Mesenchymal stem cell (in vitro differentiated cells and primary cell): ENCODE data around the gene SLIT3.

ENCODE experiments used
- DNase-seq: peaks from one replicate; pipeline ENCODE4 v3.0.0-alpha.2; 2013
- H2AFZ ChIP-seq: one replicate; pipeline ENCODE4 v1.6.1; 2013; ENCODE audit warnings: low read depth, mild to moderate bottlenecking, control low read depth, inconsistent platforms, low read length, moderate library complexity
- H2AK5ac ChIP-seq: 2 replicates; pipeline ENCODE4 v1.6.1; 2013; ENCODE audit warnings: low read length, moderate library complexity, mild to moderate bottlenecking, inconsistent platforms; ENCODE audit not compliant: severe bottlenecking
- H2BK120ac ChIP-seq: one replicate; pipeline ENCODE4 v1.6.1; 2013; ENCODE audit warnings: low read depth, mild to moderate bottlenecking, inconsistent platforms, low read length, moderate library complexity
- H2BK12ac ChIP-seq, 2 experiments: one replicate each; pipeline ENCODE4 v1.6.1; 2013; ENCODE audit warnings: inconsistent platforms in 2 of 2, low read length in 2 of 2, mild to moderate bottlenecking in 2 of 2, moderate library complexity in 2 of 2, control low read depth in 1 of 2
- H2BK15ac ChIP-seq: one replicate; pipeline ENCODE4 v1.6.1; 2013; ENCODE audit warnings: mild to moderate bottlenecking, low read depth, inconsistent platforms; ENCODE audit not compliant: poor library complexity, severe bottlenecking
- H2BK5ac ChIP-seq: 2 replicates; pipeline ENCODE4 v1.6.1; 2013; ENCODE audit warnings: low read depth, mild to moderate bottlenecking, low read length, control low read depth, inconsistent platforms; ENCODE audit not compliant: poor library complexity, severe bottlenecking
- H3K14ac ChIP-seq, 2 experiments: one replicate each; pipeline ENCODE4 v1.6.1; 2013; ENCODE audit warnings: inconsistent platforms in 2 of 2, low read length in 2 of 2, control low read depth in 1 of 2, mild to moderate bottlenecking in 1 of 2, moderate library complexity in 1 of 2
- H3K18ac ChIP-seq, 2 experiments: one replicate each; pipeline ENCODE4 v1.6.1; 2013; ENCODE audit warnings: inconsistent platforms in 2 of 2, low read length in 2 of 2, control low read depth in 1 of 2, low read depth in 1 of 2, mild to moderate bottlenecking in 1 of 2
- H3K23ac ChIP-seq, 2 experiments: one replicate each; pipeline ENCODE4 v1.6.1; 2013; ENCODE audit warnings: inconsistent platforms in 2 of 2, low read length in 2 of 2, mild to moderate bottlenecking in 2 of 2, moderate library complexity in 2 of 2, control low read depth in 1 of 2
- H3K27ac ChIP-seq: 2 replicates; pipeline ENCODE4 v1.5.1; 2013; ENCODE audit warnings: mild to moderate bottlenecking, moderate library complexity, low read length, control low read depth, inconsistent platforms; ENCODE audit not compliant: poor library complexity, severe bottlenecking
- H3K27me3 ChIP-seq, 2 experiments: 2 replicates each; pipeline versions ENCODE4 v1.6.1 to v1.7.0; 2013; ENCODE audit warnings: low read length in 2 of 2, mild to moderate bottlenecking in 2 of 2, moderate library complexity in 2 of 2, control low read depth in 1 of 2, inconsistent platforms in 1 of 2; ENCODE audit not compliant: control insufficient read depth in 1 of 2, insufficient read depth in 1 of 2
- H3K36me3 ChIP-seq, 2 experiments: 2 replicates each; pipeline versions ENCODE4 v1.6.1 to v1.7.0; 2013; ENCODE audit warnings: low read length in 2 of 2, control low read depth in 1 of 2, inconsistent platforms in 1 of 2, low read depth in 1 of 2, mild to moderate bottlenecking in 1 of 2; ENCODE audit not compliant: insufficient read depth in 2 of 2, control insufficient read depth in 1 of 2
- H3K4ac ChIP-seq, 2 experiments: one replicate each; pipeline ENCODE4 v1.6.1; 2013; ENCODE audit warnings: inconsistent platforms in 2 of 2, low read length in 2 of 2, mild to moderate bottlenecking in 2 of 2, moderate library complexity in 2 of 2, control low read depth in 1 of 2, low read depth in 1 of 2
- H3K4me1 ChIP-seq: 2 replicates; pipeline ENCODE4 v1.6.1; 2013; ENCODE audit warnings: low read depth, low read length, control low read depth; ENCODE audit not compliant: control insufficient read depth, insufficient read depth
- H3K4me2 ChIP-seq: 2 replicates; pipeline ENCODE4 v1.6.1; 2013; ENCODE audit warnings: low read length, mild to moderate bottlenecking, inconsistent platforms; ENCODE audit not compliant: poor library complexity, severe bottlenecking
- H3K4me3 ChIP-seq, 2 experiments: 2 replicates each; pipeline versions ENCODE4 v1.5.1 to v1.7.0; 2013; ENCODE audit warnings: low read length in 2 of 2, mild to moderate bottlenecking in 2 of 2, control low read depth in 1 of 2, low read depth in 1 of 2; ENCODE audit not compliant: insufficient read depth in 1 of 2
- H3K79me1 ChIP-seq: replicated peaks from 2 replicates; pipeline ENCODE4 v1.6.1; 2013; ENCODE audit warnings: mild to moderate bottlenecking, control low read depth, low read length, inconsistent platforms; ENCODE audit not compliant: poor library complexity, severe bottlenecking
- H3K9ac ChIP-seq: 2 replicates; pipeline ENCODE4 v1.7.0; 2013; ENCODE audit warnings: mild to moderate bottlenecking, low read length, moderate library complexity
- H3K9me3 ChIP-seq: 2 replicates; pipeline ENCODE4 v1.7.0; 2013; ENCODE audit warnings: mild to moderate bottlenecking, low read length; ENCODE audit not compliant: control insufficient read depth
- H4K8ac ChIP-seq: one replicate; pipeline ENCODE4 v1.6.1; 2013; ENCODE audit warnings: inconsistent platforms, mild to moderate bottlenecking, low read length, moderate library complexity
- H4K91ac ChIP-seq: one replicate; pipeline ENCODE4 v1.6.1; 2013; ENCODE audit warnings: mild to moderate bottlenecking, low read length, inconsistent platforms
- WGBS: methylation state at CpG from one replicate; pipeline ENCODE4 v1.1.7; 2013; ENCODE audit warnings: mixed read lengths; 5-methylcytosine and 5-hydroxymethylcytosine counted together

The SLIT3 gene

DNA sequence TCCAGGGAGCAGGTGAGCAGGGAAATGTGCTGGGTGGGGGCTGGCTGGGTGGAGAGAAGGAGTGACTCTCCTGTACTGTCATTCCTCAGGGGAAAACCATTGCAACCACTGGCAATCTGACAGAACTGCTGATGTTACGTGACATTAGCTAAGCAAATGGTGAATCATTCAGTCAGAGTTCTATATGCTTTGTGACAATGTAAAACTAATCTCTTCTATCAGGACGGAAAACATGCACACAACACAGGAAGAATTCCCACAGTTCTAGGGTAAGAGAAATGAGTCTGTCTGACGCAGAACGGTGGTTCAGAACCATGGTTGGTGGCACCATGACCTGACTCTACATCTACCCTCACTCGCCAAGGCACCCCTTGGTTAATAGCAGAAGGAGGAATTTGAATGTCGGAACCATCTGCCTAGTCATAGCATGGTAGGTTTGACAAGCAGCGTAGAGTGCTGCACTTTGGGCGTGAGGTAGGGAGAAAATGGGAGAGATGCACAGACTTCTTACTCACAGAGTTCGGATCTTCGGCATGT lies 478.1 kb downstream of the SLIT3 start:
- Histone ChIP-seq H2AK5ac (no peak overlapping the region), H3K23ac (no peak overlapping the region), H4K91ac (no peak overlapping the region), H3K9me3 (no peaks in the 10 kb centered on the region), H2BK15ac (no peak overlapping the region), H3K18ac (no peak overlapping the region), H3K36me3 (peaks cover 0 to 75% of the 10 kb centered on the region in 2 experiments), H2BK5ac (no peak overlapping the region), H3K4me1 (no peaks in the 10 kb centered on the region), H3K79me1 (no peaks in the 10 kb centered on the region), H3K4me3 (no peak overlapping the region), H3K27me3 (no peaks in the 10 kb centered on the region), H2BK120ac (no peak overlapping the region), H3K4ac (no peak overlapping the region), H2BK12ac (no peak overlapping the region), H2AFZ (no peak overlapping the region), H3K9ac (no peak overlapping the region), H3K27ac (no peak overlapping the region), H3K14ac (no peak overlapping the region), H3K4me2 (no peak overlapping the region), H4K8ac (no peak overlapping the region)
- 93% methylated on average over 9 of the region's 10 CpGs for WGBS
- no peak for DNase-seq

DNA sequence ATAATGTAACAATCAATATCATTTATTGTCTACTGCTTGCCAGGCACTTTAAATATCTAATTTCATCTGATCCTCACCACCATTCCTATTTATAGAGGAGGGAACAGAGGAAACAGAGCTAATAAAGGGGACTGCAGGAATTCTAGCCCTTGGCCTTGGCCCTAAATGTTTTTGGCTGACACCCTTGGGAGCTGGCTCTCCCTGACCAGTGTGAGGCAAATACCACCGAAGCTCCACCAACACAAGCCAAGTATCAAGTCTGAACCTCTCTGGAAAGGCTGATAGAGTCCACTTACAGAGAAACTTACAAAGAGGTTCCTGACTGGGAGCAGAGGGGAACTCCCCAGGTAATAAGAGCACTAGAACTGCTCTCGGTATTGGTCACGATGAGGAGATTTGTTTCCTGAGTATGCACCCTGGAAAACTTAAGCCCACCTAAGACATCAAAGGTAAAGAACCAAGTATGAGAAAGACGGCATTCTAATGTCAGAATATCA lies 478.6 kb downstream of the SLIT3 start:
- Histone ChIP-seq H4K91ac (no peak overlapping the region), H2BK120ac (no peak overlapping the region), H2BK5ac (no peak overlapping the region), H3K79me1 (no peaks in the 10 kb centered on the region), H3K18ac (no peak overlapping the region), H3K4me3 (no peak overlapping the region), H2AFZ (no peak overlapping the region), H3K23ac (no peak overlapping the region), H4K8ac (no peak overlapping the region), H3K4me2 (no peak overlapping the region), H3K9me3 (no peaks in the 10 kb centered on the region), H3K27ac (no peak overlapping the region), H2BK15ac (no peak overlapping the region), H3K4me1 (no peaks in the 10 kb centered on the region), H2AK5ac (no peak overlapping the region), H3K27me3 (no peaks in the 10 kb centered on the region), H3K4ac (no peak overlapping the region), H2BK12ac (no peak overlapping the region), H3K36me3 (peaks cover 0 to 75% of the 10 kb centered on the region in 2 experiments), H3K14ac (no peak overlapping the region), H3K9ac (no peak overlapping the region)
- WGBS: 90% methylated on average over 4 of the region's 4 CpGs
- no peak for DNase-seq

DNA sequence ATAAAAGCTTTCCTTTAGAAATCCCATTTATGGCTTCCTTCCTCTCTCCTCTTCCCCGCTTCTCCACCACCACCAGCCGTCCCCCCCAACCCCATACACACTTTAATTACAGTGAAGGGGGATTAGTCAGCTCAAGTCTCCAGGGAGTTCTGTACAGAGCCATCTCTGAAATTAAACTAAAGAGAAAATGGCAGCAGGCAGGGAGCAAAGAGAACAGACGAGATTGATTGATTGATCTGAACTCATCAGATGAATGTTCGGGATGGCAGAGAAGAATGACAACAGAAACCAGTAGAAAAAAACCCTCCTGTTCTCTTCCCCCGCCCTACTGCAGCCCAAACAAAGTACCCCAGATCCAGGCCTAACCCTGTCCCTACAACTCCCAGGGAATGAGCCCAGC lies 480.1 kb downstream of the SLIT3 start:
- Histone ChIP-seq H3K27me3 (no peaks in the 10 kb centered on the region), H3K9me3 (no peaks in the 10 kb centered on the region), H3K4ac (no peak overlapping the region), H3K4me1 (no peaks in the 10 kb centered on the region), H3K18ac (no peak overlapping the region), H2BK12ac (no peak overlapping the region), H3K4me3 (no peak overlapping the region), H2BK15ac (no peak overlapping the region), H4K8ac (no peak overlapping the region), H2BK5ac (no peak overlapping the region), H4K91ac (no peak overlapping the region), H3K36me3 (peaks cover 0 to 85% of the 10 kb centered on the region in 2 experiments), H3K9ac (no peak overlapping the region), H3K23ac (no peak overlapping the region), H3K79me1 (no peaks in the 10 kb centered on the region), H3K14ac (no peak overlapping the region), H2BK120ac (no peak overlapping the region), H2AFZ (no peak overlapping the region), H2AK5ac (no peak overlapping the region), H3K27ac (no peak overlapping the region), H3K4me2 (no peak overlapping the region)
- no peak for DNase-seq
- WGBS: 63% methylated on average over 4 of the region's 5 CpGs

DNA sequence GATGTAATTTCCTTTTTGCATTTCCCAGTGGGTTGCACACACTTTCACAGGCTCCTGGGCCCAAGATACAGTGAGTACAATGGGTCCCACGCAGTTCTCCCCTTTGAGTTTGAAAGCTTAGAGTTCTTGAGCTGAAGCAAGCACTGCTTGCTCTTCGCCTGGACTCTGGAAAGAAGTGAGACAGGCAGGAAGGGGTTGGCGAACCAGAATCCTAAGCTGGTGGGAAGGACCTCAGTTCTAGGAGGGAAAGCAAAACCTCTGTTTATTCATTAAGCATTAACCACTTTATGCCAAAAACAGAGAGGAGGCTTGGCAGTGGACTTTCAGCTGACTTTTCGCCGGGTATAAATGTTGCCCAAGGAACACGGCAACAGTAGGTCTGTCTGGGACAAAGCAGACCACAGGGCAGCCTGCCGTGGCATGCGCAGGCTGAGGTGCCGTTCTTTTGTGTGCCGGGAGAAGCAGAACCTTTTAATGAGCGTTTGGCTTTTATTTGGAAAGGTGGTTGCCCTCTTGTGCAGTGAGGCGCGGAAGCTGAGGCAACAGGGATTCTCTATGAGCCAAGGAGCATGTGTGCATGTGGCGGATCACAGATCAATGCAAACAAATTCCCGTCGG lies 481.8 kb downstream of the SLIT3 start:
- H3K9me3 ChIP-seq: no peaks in the 10 kb centered on the region
- no peak overlapping the region for H4K91ac ChIP-seq
- no peak overlapping the region for H3K27ac ChIP-seq
- H3K9ac ChIP-seq: no peak overlapping the region
- no peak overlapping the region for H3K4me3 ChIP-seq
- no peak overlapping the region for H2BK5ac ChIP-seq
- no peak overlapping the region for H4K8ac ChIP-seq
- no peak overlapping the region for H2AK5ac ChIP-seq
- peaks cover 0 to 91% of the 10 kb centered on the region in 2 experiments for H3K36me3 ChIP-seq
- 90% methylated on average over 15 of the region's 16 CpGs for WGBS
- no peak overlapping the region for H3K23ac ChIP-seq
- no peak overlapping the region for H2BK120ac ChIP-seq
- H3K27me3 ChIP-seq: no peaks in the 10 kb centered on the region
- H3K14ac ChIP-seq: no peak overlapping the region
- no peaks in the 10 kb centered on the region for H3K4me1 ChIP-seq
- no peaks in the 10 kb centered on the region for H3K79me1 ChIP-seq
- H2AFZ ChIP-seq: no peak overlapping the region
- no peak overlapping the region for H2BK12ac ChIP-seq
- H3K4ac ChIP-seq: no peak overlapping the region
- H3K4me2 ChIP-seq: no peak overlapping the region
- no peak for DNase-seq
- H2BK15ac ChIP-seq: no peak overlapping the region
- H3K18ac ChIP-seq: no peak overlapping the region
